Measurements from ENCODE around the gene KCNIP2.

Gene KCNIP2

GRCh38 chr10:101830322-101831168, 13.1 kb downstream of the KCNIP2 start:
- H3K4me3 ChIP-seq, result peak overlapping the region; percentile 31 to 48 (median 40)
- peak overlapping the region in 19 of 21 experiments; percentile 37 to 89 (median 69) for H3K27ac ChIP-seq

- peak overlapping the region; percentile 31 to 48 (median 40) for H3K4me3 ChIP-seq
- H3K27ac ChIP-seq, result peak overlapping the region in 16 of 21 experiments; percentile 16 to 89 (median 62)
Measured at GRCh38 chr10:101829561-101830315, 13.9 kb downstream of the KCNIP2 start.

GRCh38 chr10:101828766-101829551, 14.6 kb downstream of the KCNIP2 start:
- Histone ChIP-seq H3K27ac (peak overlapping the region in 8 of 21 experiments; percentile 16 to 49 (median 23)), H3K4me3 (peak overlapping the region in 5 of 7 experiments; percentile 14 to 48 (median 39))

- no peak overlapping the region for H3K4me3 ChIP-seq
- H3K27ac ChIP-seq, result no peak overlapping the region
Measured at GRCh38 chr10:101827919-101828600, 15.5 kb downstream of the KCNIP2 start.

GRCh38 chr10:101826852-101827434, 16.7 kb downstream of the KCNIP2 start:
- no peak overlapping the region for H3K27ac ChIP-seq
- no peak overlapping the region for H3K4me3 ChIP-seq

- Histone ChIP-seq H3K27ac (no peak overlapping the region), H3K4me3 (no peak overlapping the region)
Measured at GRCh38 chr10:101824736-101825135, 18.9 kb downstream of the KCNIP2 start.

GRCh38 chr10:101818872-101819633, 24.5 kb downstream of the KCNIP2 start:
- H3K27ac ChIP-seq, result peak overlapping the region in 20 of 21 experiments; percentile 38 to 99 (median 94)
- peak overlapping the region; percentile 83 to 100 (median 97) for H3K4me3 ChIP-seq

- Histone ChIP-seq H3K4me3 (peak within 1 kb of the TSS; percentile 83 to 100 (median 97)), H3K27ac (peak within 1 kb of the TSS; percentile 53 to 99 (median 95))
Measured at GRCh38 chr10:101818119-101818871, 25.3 kb downstream of the KCNIP2 start, which contains the start of gene OGA. Gene OGA, minus strand, starts transcription at chr10:101818444. Its CDS starts 422 bp downstream, at chr10:101818022.

GRCh38 chr10:101817337-101818118, 26.1 kb downstream of the KCNIP2 start:
- peak overlapping the region; percentile 53 to 99 (median 95) for H3K27ac ChIP-seq
- H3K4me3 ChIP-seq, result peak overlapping the region; percentile 83 to 100 (median 97)

GRCh38 chr10:101816913-101817336, 26.7 kb downstream of the KCNIP2 start:
- H3K27ac ChIP-seq, result peak overlapping the region in 20 of 21 experiments; percentile 2 to 99 (median 94)
- H3K4me3 ChIP-seq, result peak overlapping the region; percentile 83 to 100 (median 97)

GRCh38 chr10:101816376-101816775, 27.2 kb downstream of the KCNIP2 start:
- H3K4me3 ChIP-seq, result peak overlapping the region; percentile 83 to 100 (median 97)
- peak overlapping the region in 14 of 21 experiments; percentile 28 to 99 (median 94) for H3K27ac ChIP-seq

- H3K27ac ChIP-seq, result peak overlapping the region in 5 of 21 experiments; percentile 11 to 97 (median 35)
- H3K4me3 ChIP-seq, result peak overlapping the region in 3 of 7 experiments; percentile 83 to 100 (median 96)
Measured at GRCh38 chr10:101814466-101815071, 29.0 kb downstream of the KCNIP2 start.

GRCh38 chr10:101812606-101813005, 31.0 kb downstream of the KCNIP2 start:
- no peak overlapping the region for H3K27ac ChIP-seq
- H3K4me3 ChIP-seq, result no peak overlapping the region

GRCh38 chr10:101807158-101807557, 36.4 kb downstream of the KCNIP2 start:
- Histone ChIP-seq H3K4me3 (no peak overlapping the region), H3K27ac (no peak overlapping the region)

GRCh38 chr10:101803511-101803910, 40.1 kb downstream of the KCNIP2 start:
- Histone ChIP-seq H3K27ac (no peak overlapping the region), H3K4me3 (no peak overlapping the region)

All from skin epidermis (tissue), 12 donors.